Fibroblast of mammary gland (primary cell): ENCODE results near the gene FLT3LG.

ENCODE experiments used
- DNase-seq: peaks from one replicate; pipeline ENCODE4 v3.0.0-alpha.2; 2010; ENCODE audit warnings: low read depth
- H3K4me3 ChIP-seq: 2 replicates; pipeline ENCODE4 v1.5.1; 2011; ENCODE audit warnings: low read depth, mild to moderate bottlenecking, low read length, moderate library complexity; ENCODE audit not compliant: control insufficient read depth
- TF ChIP-seq, protein P1 (sequence below): conservative IDR thresholded peaks from 2 replicates; pipeline ENCODE4 v1.5.1; 2011; ENCODE audit warnings: low read depth, low read length, inconsistent platforms; ENCODE audit not compliant: control insufficient read depth, insufficient read depth

Gene FLT3LG

DNA sequence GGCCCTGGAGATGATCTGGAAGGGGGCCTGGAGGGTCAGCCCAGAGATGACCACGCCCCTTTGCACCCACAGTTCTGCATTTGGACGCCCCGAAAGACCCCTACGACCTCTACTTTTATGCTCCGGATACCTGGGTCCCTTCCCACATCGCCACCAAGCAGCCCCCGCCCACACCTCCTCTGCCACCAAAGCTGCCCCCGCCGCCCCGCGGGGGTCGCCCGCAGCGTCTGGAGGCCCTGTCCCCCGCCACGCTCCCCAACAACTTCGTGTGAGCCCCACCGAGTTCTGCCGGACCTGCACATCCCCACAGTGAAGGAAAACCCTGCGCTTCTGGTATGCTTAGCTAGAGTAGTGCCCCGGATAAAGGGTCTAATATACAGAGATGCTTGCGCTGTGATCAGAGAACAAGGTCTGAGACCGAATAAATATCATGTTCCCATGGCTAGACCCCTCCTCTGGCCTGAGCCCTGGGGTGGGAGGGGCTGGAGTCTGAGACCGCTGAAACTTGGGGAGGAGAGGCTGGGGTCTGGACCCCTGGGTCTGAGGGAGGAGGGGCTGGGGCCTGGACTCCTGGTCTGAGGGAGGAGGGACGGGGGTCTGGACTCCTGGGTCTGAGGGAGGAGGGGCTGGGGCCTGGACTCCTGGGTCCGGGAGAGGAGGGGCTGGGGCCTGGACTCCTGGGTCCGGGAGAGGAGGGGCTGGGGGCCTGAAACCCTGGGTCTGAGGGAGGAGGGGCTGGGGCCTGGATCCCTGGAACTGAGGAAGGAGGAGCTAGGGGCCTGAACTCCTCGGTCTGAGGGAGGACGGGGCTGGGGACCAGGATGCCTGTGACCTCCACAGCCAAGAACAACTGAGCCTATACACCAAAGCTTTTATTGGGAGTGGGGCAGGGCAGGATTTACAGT, 45.2 kb upstream of the FLT3LG start:
- H3K4me3 ChIP-seq = no peak overlapping the region
- TF ChIP-seq, protein P1, sequence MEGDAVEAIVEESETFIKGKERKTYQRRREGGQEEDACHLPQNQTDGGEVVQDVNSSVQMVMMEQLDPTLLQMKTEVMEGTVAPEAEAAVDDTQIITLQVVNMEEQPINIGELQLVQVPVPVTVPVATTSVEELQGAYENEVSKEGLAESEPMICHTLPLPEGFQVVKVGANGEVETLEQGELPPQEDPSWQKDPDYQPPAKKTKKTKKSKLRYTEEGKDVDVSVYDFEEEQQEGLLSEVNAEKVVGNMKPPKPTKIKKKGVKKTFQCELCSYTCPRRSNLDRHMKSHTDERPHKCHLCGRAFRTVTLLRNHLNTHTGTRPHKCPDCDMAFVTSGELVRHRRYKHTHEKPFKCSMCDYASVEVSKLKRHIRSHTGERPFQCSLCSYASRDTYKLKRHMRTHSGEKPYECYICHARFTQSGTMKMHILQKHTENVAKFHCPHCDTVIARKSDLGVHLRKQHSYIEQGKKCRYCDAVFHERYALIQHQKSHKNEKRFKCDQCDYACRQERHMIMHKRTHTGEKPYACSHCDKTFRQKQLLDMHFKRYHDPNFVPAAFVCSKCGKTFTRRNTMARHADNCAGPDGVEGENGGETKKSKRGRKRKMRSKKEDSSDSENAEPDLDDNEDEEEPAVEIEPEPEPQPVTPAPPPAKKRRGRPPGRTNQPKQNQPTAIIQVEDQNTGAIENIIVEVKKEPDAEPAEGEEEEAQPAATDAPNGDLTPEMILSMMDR = no peak
- DNase-seq = no peak

DNA sequence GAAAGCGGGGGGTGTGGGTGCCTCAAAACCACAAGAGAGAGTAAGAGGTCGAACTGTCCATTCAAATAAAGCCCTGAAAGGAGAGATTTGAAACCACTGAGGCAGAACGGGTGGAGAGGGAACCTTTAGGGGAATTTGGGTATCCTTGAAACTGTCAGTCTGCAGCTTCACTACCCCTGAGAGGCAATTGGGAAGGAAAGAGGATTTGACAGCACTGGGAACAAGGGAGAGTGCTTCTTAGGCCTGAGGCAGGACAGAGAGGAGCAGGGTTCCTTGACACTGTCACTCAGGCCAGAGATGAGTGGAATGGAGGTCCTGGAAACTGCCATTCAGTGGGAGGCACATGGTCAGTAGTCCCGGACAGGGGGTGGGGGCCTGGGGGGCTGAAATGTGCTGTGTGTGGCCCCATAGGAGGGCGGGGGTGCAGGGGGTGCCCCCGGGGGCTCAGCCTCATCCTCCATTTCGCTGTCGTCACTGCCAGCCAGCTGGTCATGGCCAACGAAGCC, 43.8 kb upstream of the FLT3LG start:
- TF ChIP-seq, protein P1 = no peak
- H3K4me3 ChIP-seq = no peak overlapping the region
- no peak for DNase-seq

DNA sequence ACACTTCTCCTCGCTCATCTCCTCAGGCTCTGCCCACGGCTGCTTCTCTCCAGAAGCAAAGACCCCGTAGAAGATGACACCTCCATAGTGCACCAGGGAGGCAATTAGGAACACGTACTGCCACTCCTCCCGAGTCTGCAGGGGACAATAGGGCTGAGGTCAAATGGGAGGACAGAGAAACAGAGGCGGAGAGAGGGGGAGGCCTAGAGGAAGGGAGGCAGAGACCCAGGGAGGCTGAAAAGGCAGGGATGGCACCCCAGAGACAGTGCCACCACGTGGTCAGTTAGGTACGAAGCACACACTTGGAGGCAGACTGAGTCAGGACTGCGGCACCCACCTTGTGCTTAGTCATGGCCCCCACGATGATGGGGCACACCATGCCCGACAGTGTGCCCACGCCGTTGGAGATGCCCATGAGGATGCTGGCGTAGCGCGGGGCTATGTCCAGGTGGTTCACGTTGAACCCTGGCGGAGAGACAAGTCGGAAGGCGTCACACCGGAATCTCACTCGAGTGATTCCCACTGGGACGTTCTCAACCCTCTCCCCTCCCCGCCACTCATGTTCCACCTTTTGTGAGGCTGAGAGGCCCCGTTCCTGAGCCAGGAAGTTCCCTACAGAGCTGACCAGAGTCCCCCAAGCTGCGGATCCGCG, 43.2 kb upstream of the FLT3LG start:
- no peak overlapping the region for H3K4me3 ChIP-seq
- no peak for DNase-seq
- TF ChIP-seq, protein P1 = peak; percentile 16

DNA sequence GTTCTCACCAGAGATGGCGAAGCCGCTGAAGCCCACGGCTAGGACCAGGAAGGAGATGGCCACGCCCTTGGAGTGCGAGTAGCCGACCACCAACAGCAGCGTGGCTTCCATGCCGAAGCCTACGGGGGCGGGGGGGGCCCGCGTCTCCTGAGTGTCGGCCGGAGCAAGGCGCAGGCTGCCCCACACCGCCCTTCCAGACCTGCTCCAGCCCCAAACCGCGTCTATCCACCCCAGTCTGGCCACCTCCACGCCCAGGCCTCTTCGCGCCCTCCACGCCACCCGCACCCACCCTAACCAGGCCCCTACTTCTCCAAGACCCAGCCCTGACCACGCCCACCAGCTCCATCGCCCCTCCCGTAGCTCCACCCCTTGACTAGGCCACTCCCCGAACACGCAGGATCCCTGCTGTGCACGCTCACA, 42.7 kb upstream of the FLT3LG start:
- H3K4me3 ChIP-seq = no peak overlapping the region
- TF ChIP-seq, protein P1 = no peak
- DNase-seq = no peak

DNA sequence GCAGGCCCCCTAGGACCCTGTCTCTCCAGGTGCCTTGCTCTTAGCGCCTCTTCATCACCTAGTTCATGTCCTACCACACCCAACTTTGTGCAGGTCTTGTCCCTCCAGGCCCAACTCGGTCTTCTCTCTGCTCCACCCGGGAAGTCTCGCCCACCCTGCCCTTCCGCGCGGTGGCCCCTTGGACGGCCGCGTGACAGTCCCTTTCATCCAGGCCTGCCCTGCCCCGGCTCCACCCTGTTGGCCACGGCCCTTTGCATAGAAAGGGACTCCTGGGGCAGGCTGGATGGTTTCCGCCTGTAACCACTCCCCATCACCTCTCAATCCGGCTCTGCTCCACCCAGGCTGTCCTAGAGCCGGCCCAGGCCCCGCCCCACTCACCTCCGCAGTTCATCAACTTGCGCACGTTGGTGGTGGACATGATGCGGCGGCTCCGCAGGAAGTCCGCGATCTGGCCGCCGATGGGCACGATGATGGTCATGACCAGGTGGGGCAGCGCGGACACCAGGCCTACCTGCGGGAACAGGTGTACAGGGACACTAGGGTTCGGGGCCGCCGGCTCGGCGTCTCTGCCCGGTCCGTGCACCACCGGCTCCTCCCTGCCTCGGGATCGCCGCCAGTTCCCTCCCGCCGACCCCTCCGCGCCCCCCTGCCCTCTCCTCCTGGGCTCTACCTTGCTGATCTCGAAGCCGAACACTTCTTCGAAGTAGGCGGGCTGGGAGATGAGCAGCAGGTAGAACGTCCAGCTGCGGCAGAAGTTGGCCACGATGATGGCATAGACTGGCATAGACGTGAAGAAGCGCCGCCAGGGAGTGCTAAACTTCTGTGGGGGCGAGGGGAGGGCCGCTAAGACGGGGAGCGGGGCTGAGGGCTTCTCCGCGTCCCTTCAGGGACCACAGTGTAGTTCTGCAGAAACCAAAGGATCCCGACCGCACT, 41.6 kb upstream of the FLT3LG start:
- DNase-seq = no peak
- TF ChIP-seq, protein P1 = no peak
- no peak overlapping the region for H3K4me3 ChIP-seq

DNA sequence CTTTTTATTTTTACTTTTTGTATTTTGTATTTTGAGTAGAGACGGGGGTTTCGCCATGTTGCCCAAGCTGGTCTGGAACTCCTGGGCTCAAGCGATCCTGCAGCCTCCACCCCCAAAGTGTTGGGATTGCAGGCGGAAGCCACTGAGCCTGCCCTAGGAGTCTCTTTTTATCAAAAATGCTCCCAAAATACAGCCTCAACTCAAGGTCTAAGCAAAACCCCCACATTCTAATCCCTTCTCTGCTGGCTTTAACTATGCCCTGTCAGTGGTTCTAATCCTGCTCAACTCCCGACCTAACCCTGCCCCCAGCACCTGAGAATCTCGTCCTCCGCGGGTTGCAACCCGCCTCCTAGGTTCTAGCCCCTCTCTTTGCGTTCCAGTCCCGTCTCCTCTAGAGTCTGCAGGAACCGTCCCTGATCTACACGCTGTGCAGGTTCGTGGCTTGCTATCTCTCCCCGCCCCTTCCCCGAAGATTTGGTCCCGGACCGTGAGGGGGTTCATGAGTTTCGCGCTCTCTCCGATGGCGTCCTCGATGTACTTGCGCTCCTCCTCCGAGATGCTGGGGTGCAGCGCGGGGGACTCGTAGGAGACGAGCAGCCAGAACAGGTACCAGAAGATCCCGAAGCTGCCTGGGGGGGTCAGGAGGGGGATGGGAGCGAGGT, 40.6 kb upstream of the FLT3LG start:
- no peak overlapping the region for H3K4me3 ChIP-seq
- DNase-seq = no peak
- TF ChIP-seq, protein P1 = no peak
